Uterus (tissue), 4 donors: ENCODE results near the gene SDC3. TPM values are rescaled to one million over a fixed set of nuclear protein-coding genes. Genes with fewer than 3 reads are reported as not detected.
A peak's percentile ranks its signal among the peaks of the same experiment; 100 is the strongest.

Experiments
- DNase-seq, 2 donors: peaks; one replicate each; pipeline ENCODE4 v3.0.0-alpha.2; 2019 to 2020
- H3K27ac ChIP-seq, 2 donors: fragments of 200-600 bp; sonication (generic); 1 replicate in 1 of 2; 2 replicates in 1 of 2; pipeline ENCODE4 v1.5.1; 2016 to 2018
- H3K27me3 ChIP-seq, 2 donors: fragments of 200-600 bp; sonication (generic); one replicate each; pipeline ENCODE4 v1.5.1; 2018 to 2019; ENCODE audit warnings: control low read depth in 1 of 2
- H3K36me3 ChIP-seq, 2 donors: fragments of 200-600 bp; sonication (generic); one replicate each; pipeline ENCODE4 v1.5.1; 2019; ENCODE audit warnings: control low read depth in 1 of 2
- H3K4me1 ChIP-seq, 2 donors: fragments of 200-600 bp; sonication (generic); one replicate each; pipeline ENCODE4 v1.5.1; 2018 to 2019; ENCODE audit warnings: control low read depth in 1 of 2
- H3K4me3 ChIP-seq, 2 donors: fragments of 200-600 bp; sonication (generic); 1 replicate in 1 of 2; 2 replicates in 1 of 2; pipeline ENCODE4 v1.5.1; 2018 to 2019; ENCODE audit warnings: mild to moderate bottlenecking in 1 of 2
- H3K9me3 ChIP-seq, 2 donors: fragments of 200-600 bp; sonication (generic); one replicate each; pipeline ENCODE4 v1.5.1; 2019; ENCODE audit warnings: control low read depth in 1 of 2
- CTCF ChIP-seq, 4 experiments: fragments of 200-600 bp in 2 of 4; fragments of 450-650 bp in 2 of 4; sonication (generic) in 2 of 4; IDR thresholded peaks; one replicate each; pipeline ENCODE4 v1.5.1; 2016 to 2019; ENCODE audit warnings: antibody characterized with exemption in 4 of 4, mild to moderate bottlenecking in 2 of 4, moderate library complexity in 1 of 4
- POLR2A ChIP-seq, 2 donors: fragments of 450-650 bp; IDR thresholded peaks; one replicate each; pipeline ENCODE4 v1.6.1; 2016; ENCODE audit warnings: antibody characterized with exemption in 2 of 2, mild to moderate bottlenecking in 1 of 2, moderate library complexity in 1 of 2
- intact Hi-C: fragments of 100-400 bp; cut with DNase I; formaldehyde crosslinking; loops from one replicate; pipeline ENCODE4 v1.15.1; 2023; ENCODE audit warnings: low total_unique reads
- total RNA-seq, 4 donors: library from RNA; depleted of rRNA in 3 of 4; stranded (reverse); fragments of >200 nt in 3 of 4; gene quantifications; one replicate each; pipeline versions ENCODE4 v1.1.0 to v1.2.4, GENCODE V29; 2014 to 2023
- donor health status: DM: yes; HTN: yes; CAD: no.

Gene SDC3
- total RNA-seq, 4 donors from 2014 or later: 12.4 to 38.3 (median 30.5) TPM

GRCh38 chr1:30845237-30845903 lies 63.2 kb downstream of the SDC3 start:
- no peaks in the 10 kb centered on the region for H3K27me3 ChIP-seq
- H3K9me3 ChIP-seq: no peaks in the 10 kb centered on the region
- no peak overlapping the region for H3K4me3 ChIP-seq
- no peaks in the 10 kb centered on the region for H3K4me1 ChIP-seq
- intact Hi-C loops: no loop called here
- DNase-seq: peak in 1 of 2 donors; percentile 32
- H3K27ac ChIP-seq: no peak overlapping the region
- H3K36me3 ChIP-seq: no peaks in the 10 kb centered on the region
- TF ChIP-seq CTCF (IDR thresholded peaks at IDR 0.05) (no peak), POLR2A (IDR thresholded peaks at IDR 0.05) (no peak)

GRCh38 chr1:30844631-30845030 lies 63.9 kb downstream of the SDC3 start:
- Histone ChIP-seq H3K27me3 (no peaks in the 10 kb centered on the region), H3K9me3 (no peaks in the 10 kb centered on the region), H3K36me3 (no peaks in the 10 kb centered on the region), H3K4me3 (no peak overlapping the region), H3K4me1 (no peaks in the 10 kb centered on the region), H3K27ac (no peak overlapping the region)
- no peak for DNase-seq
- intact Hi-C loops: no loop called here
- TF ChIP-seq CTCF (IDR thresholded peaks at IDR 0.05) (no peak), POLR2A (IDR thresholded peaks at IDR 0.05) (no peak)

- Histone ChIP-seq H3K4me1 (no peaks in the 10 kb centered on the region), H3K36me3 (no peaks in the 10 kb centered on the region), H3K27me3 (no peaks in the 10 kb centered on the region), H3K27ac (no peak overlapping the region), H3K9me3 (no peaks in the 10 kb centered on the region), H3K4me3 (no peak overlapping the region)
- intact Hi-C loops: no loop called here
- DNase-seq: no peak
- TF ChIP-seq CTCF (IDR thresholded peaks at IDR 0.05): no peak
These were observed 65.7 kb downstream of the SDC3 start for GRCh38 chr1:30842697-30843354.

GRCh38 chr1:30840904-30841598 lies 67.5 kb downstream of the SDC3 start:
- Histone ChIP-seq H3K9me3 (no peaks in the 10 kb centered on the region), H3K4me1 (no peaks in the 10 kb centered on the region), H3K27ac (no peak overlapping the region), H3K36me3 (no peaks in the 10 kb centered on the region), H3K27me3 (no peaks in the 10 kb centered on the region), H3K4me3 (no peak overlapping the region)
- intact Hi-C loops: no loop called here
- TF ChIP-seq POLR2A (IDR thresholded peaks at IDR 0.05) (no peak), CTCF (IDR thresholded peaks at IDR 0.05) (no peak)
- peak in 1 of 2 donors; percentile 46 for DNase-seq

- TF ChIP-seq POLR2A (IDR thresholded peaks at IDR 0.05): no peak
- TF ChIP-seq CTCF (IDR thresholded peaks at IDR 0.05): no peak
- no peaks in the 10 kb centered on the region for H3K4me1 ChIP-seq
- intact Hi-C loops: no loop called here
- DNase-seq: no peak
- H3K4me3 ChIP-seq: no peak overlapping the region
- H3K9me3 ChIP-seq: no peaks in the 10 kb centered on the region
- no peak overlapping the region for H3K27ac ChIP-seq
- no peaks in the 10 kb centered on the region for H3K27me3 ChIP-seq
- no peaks in the 10 kb centered on the region for H3K36me3 ChIP-seq
These were observed 68.7 kb downstream of the SDC3 start for GRCh38 chr1:30839827-30840359.
